Esophagus squamous epithelium (tissue), 5 donors: Measurements from ENCODE around the gene FAM131C. TPM values are rescaled to one million over a fixed set of nuclear protein-coding genes. Genes with fewer than 3 reads are reported as not detected.

Source experiments
- DNase-seq: peaks from one replicate; lab custom pipeline; 2025; lab: John Stamatoyannopoulos, UW
- H3K27ac ChIP-seq, 4 donors: fragments of 200-600 bp; sonication (generic); one replicate each; pipeline ENCODE4 v1.5.1; 2016 to 2019; ENCODE audit warnings: mild to moderate bottlenecking in 1 of 4
- H3K27me3 ChIP-seq, 4 donors: fragments of 200-600 bp; sonication (generic); 1 replicate in 3 of 4; 2 replicates in 1 of 4; pipeline versions ENCODE4 v1.5.1 to v1.6.0; 2017 to 2021; ENCODE audit warnings: antibody characterized with exemption in 1 of 4
- H3K36me3 ChIP-seq, 3 donors: fragments of 200-600 bp; sonication (generic); one replicate each; pipeline ENCODE4 v1.5.1; 2016 to 2019
- H3K4me1 ChIP-seq, 3 donors: fragments of 200-600 bp; sonication (generic); one replicate each; pipeline ENCODE4 v1.5.1; 2017 to 2019
- H3K4me3 ChIP-seq, 4 donors: fragments of 200-600 bp; sonication (generic); 1 replicate in 3 of 4; 2 replicates in 1 of 4; pipeline ENCODE4 v1.5.1; 2016 to 2019; ENCODE audit warnings: mild to moderate bottlenecking in 2 of 4, moderate library complexity in 1 of 4
- H3K9me3 ChIP-seq, 3 donors: fragments of 200-600 bp; sonication (generic); one replicate each; pipeline ENCODE4 v1.5.1; 2016 to 2019
- CTCF ChIP-seq, 6 experiments: fragments of 450-650 bp in 4 of 6; fragments of 200-600 bp in 2 of 6; sonication (generic) in 2 of 6; IDR thresholded peaks; one replicate each; pipeline ENCODE4 v1.5.1; 2016 to 2019; ENCODE audit warnings: antibody characterized with exemption in 6 of 6, mild to moderate bottlenecking in 4 of 6, moderate library complexity in 4 of 6
- POLR2A ChIP-seq, 4 donors: fragments of 450-650 bp; IDR thresholded peaks; one replicate each; pipeline ENCODE4 v1.6.1; 2017; ENCODE audit warnings: antibody characterized with exemption in 4 of 4, mild to moderate bottlenecking in 4 of 4, moderate library complexity in 3 of 4
- WGBS, 2 donors: methylation state at CpG; one replicate each; pipeline ENCODE4 v1.1.5; 2018; 5-methylcytosine and 5-hydroxymethylcytosine counted together
- intact Hi-C: fragments of 100-400 bp; cut with DNase I; formaldehyde crosslinking; loops from one replicate; pipeline ENCODE4 v1.15.0; 2022
- total RNA-seq, 4 donors: library from RNA; depleted of rRNA; stranded (reverse); fragments of >200 nt; gene quantifications; one replicate each; pipeline ENCODE4 v1.1.0, GENCODE V29; 2016
- donor health status: DM: yes; HTN: yes; CAD: no.

The FAM131C gene
- total RNA-seq, 4 donors from 2014 or later = 1.6 to 4.5 TPM; not detected in 2

- 25 to 45% methylated on average over 11 of the region's 11 CpGs for WGBS, 2 donors
- Histone ChIP-seq H3K4me3 (no peak overlapping the region), H3K36me3 (no peaks in the 10 kb centered on the region), H3K4me1 (peaks cover 29 to 71% (median 40%) of the 10 kb centered on the region in 3 donors), H3K9me3 (no peaks in the 10 kb centered on the region), H3K27me3 (peaks cover 0 to 22% (median 0%) of the 10 kb centered on the region in 4 donors), H3K27ac (peak overlapping the region; percentile 67 to 72 (median 70))
- intact Hi-C loops = loop anchor here (10.0 kb wide), 2 partner anchors 169 to 289 kb away; partner anchors contain the start of gene SZRD1
- DNase-seq = no peak
- no peak for TF ChIP-seq POLR2A (IDR thresholded peaks at IDR 0.05)
- TF ChIP-seq CTCF (IDR thresholded peaks at IDR 0.05) = no peak
Measured at GRCh38 chr1:16075337-16076030, 2.0 kb upstream of the FAM131C start.

GRCh38 chr1:16074217-16074616 lies 766 bp upstream of the FAM131C start:
- no peak overlapping the region for H3K27ac ChIP-seq
- intact Hi-C loops = loop anchor here (10.0 kb wide), 2 partner anchors 171 to 291 kb away; partner anchors contain the start of gene SZRD1
- TF ChIP-seq POLR2A (IDR thresholded peaks at IDR 0.05) (no peak), CTCF (IDR thresholded peaks at IDR 0.05) (no peak)

GRCh38 chr1:16072616-16073484 lies 601 bp downstream of the FAM131C start:
- Histone ChIP-seq H3K36me3 (no peaks in the 10 kb centered on the region), H3K4me1 (peaks cover 23 to 62% (median 30%) of the 10 kb centered on the region in 3 donors), H3K27ac (peak overlapping the region in 2 of 4 donors; percentile 33 to 37), H3K27me3 (peaks cover 0 to 22% (median 0%) of the 10 kb centered on the region in 4 donors), H3K9me3 (no peaks in the 10 kb centered on the region), H3K4me3 (peak overlapping the region; percentile 32 to 72 (median 48))
- intact Hi-C loops = loop anchor here (10.0 kb wide), 2 partner anchors 172 to 292 kb away; partner anchors contain the start of gene SZRD1
- WGBS, 2 donors = 20 to 33% methylated on average over 1 to 5 of the region's 49 CpGs
- TF ChIP-seq POLR2A (IDR thresholded peaks at IDR 0.05) (no peak), CTCF (IDR thresholded peaks at IDR 0.05) (no peak)
- no peak for DNase-seq

More at GRCh38 chr1:16074217-16074616, 766 bp upstream of the FAM131C start:
- DNase-seq = no peak
- no peaks in the 10 kb centered on the region for H3K36me3 ChIP-seq
- WGBS, 2 donors = 63 to 71% methylated on average over 5 of the region's 5 CpGs
- no peaks in the 10 kb centered on the region for H3K9me3 ChIP-seq
- H3K4me1 ChIP-seq = peaks cover 29 to 64% (median 34%) of the 10 kb centered on the region in 3 donors
- H3K4me3 ChIP-seq = no peak overlapping the region
- peaks cover 0 to 22% (median 0%) of the 10 kb centered on the region in 4 donors for H3K27me3 ChIP-seq

- no peaks in the 10 kb centered on the region for H3K36me3 ChIP-seq
- intact Hi-C loops = loop anchor here (10.0 kb wide), 2 partner anchors 173 to 293 kb away; partner anchors contain the start of gene SZRD1
- H3K9me3 ChIP-seq = no peaks in the 10 kb centered on the region
- TF ChIP-seq POLR2A (IDR thresholded peaks at IDR 0.05) = no peak
- TF ChIP-seq CTCF (IDR thresholded peaks at IDR 0.05) = no peak
- WGBS, 2 donors = no CpG with 5 or more reads among the region's 5 CpGs
- H3K4me1 ChIP-seq = peaks cover 23 to 57% (median 27%) of the 10 kb centered on the region in 3 donors
- H3K4me3 ChIP-seq = no peak overlapping the region
- peaks cover 0 to 22% (median 0%) of the 10 kb centered on the region in 4 donors for H3K27me3 ChIP-seq
- H3K27ac ChIP-seq = no peak overlapping the region
- DNase-seq = no peak
Measured at GRCh38 chr1:16072095-16072494, 1.4 kb downstream of the FAM131C start.
